Keratinocyte (primary cell): ENCODE data around the gene LRFN4.

Experiments used
- CTCF ChIP-seq, 3 experiments: IDR thresholded peaks in 1 of 3; conservative IDR thresholded peaks in 1 of 3; optimal IDR thresholded peaks in 1 of 3; 2 replicates in 2 of 3; 3 replicates in 1 of 3; pipeline versions ENCODE3 to v1.5.1; 2011; ENCODE audit warnings: low read length in 3 of 3, mild to moderate bottlenecking in 3 of 3, moderate library complexity in 2 of 3, control low read depth in 1 of 3, inconsistent platforms in 1 of 3; ENCODE audit not compliant: insufficient read depth in 2 of 3; ENCODE audit errors: extremely low read depth in 1 of 3
- EZH2 ChIP-seq: IDR thresholded peaks from one replicate; pipeline ENCODE4 v1.6.1; 2012; ENCODE audit warnings: inconsistent platforms, mild to moderate bottlenecking, low read length, moderate library complexity

GRCh38 chr11:66823700-66824099 lies 33.2 kb upstream of the LRFN4 start:
- TF ChIP-seq CTCF (optimal IDR thresholded peaks at IDR 0.05 in 1 of 3, IDR thresholded peaks at IDR 0.05 in 1 of 3, conservative IDR thresholded peaks at IDR 0.05 in 1 of 3; ENCODE audit: extremely low read depth in 1 of 3, insufficient read depth in 2 of 3, low read length in 3 of 3) = no peak
- TF ChIP-seq EZH2 = no peak
